H54 (cell line): ENCODE results near the gene TMPRSS3.

Experiments
- DNase-seq: peaks from one replicate; pipeline ENCODE4 v3.0.0; 2011; ENCODE audit warnings: low spot score, mixed read lengths; ENCODE audit not compliant: insufficient read length
- FAIRE-seq: peaks from 3 replicates; lab custom pipeline; 2011; peaks lifted over from hg19 to GRCh38; lab: Jason Lieb, UNC
- POLR2A ChIP-seq: IDR thresholded peaks from 2 replicates; pipeline ENCODE4 v1.6.1; 2011; ENCODE audit warnings: low read depth, mild to moderate bottlenecking, low read length

Gene TMPRSS3

DNA sequence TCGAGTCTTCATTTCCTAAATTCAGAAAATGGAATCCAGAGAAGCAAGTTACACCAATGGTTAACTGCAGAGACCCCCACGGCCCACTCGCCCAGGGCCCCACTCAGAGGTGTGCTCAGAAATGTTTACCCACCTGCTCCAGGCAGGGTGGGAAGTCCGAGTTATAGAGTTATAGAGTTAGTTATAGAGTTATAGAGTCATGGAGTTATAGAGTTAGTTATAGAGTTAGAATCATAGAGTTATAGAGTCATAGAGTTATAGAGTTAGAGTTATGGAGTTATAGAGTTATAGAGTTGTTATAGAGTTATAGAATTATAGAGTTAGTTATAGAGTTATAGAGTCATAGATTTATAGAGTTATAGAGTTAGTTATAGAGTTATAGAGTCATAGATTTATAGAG, 39.5 kb upstream of the TMPRSS3 start:
- DNase-seq (no peak), FAIRE-seq (no peak)
- no peak for TF ChIP-seq POLR2A

DNA sequence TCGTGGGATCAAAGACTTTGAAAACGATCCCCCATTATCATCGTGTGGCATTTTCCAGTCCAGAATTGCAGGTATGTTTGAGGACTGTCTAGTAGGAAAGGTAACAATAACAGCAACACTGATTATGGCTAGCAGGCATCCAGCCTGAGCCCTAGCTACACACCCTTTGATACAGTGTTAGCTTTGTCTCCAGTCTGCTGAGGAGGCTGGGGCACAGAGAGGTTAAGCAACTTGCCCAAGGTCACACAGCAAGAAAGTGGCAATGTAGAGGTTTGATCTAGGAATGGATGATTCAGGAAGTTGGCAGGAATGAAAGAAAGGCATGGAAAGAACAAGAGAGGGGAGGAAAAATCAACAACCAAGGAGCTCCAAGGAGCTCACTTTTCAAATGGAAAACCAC, 39.0 kb upstream of the TMPRSS3 start:
- FAIRE-seq = no peak
- DNase-seq = no peak
- TF ChIP-seq POLR2A = no peak

DNA sequence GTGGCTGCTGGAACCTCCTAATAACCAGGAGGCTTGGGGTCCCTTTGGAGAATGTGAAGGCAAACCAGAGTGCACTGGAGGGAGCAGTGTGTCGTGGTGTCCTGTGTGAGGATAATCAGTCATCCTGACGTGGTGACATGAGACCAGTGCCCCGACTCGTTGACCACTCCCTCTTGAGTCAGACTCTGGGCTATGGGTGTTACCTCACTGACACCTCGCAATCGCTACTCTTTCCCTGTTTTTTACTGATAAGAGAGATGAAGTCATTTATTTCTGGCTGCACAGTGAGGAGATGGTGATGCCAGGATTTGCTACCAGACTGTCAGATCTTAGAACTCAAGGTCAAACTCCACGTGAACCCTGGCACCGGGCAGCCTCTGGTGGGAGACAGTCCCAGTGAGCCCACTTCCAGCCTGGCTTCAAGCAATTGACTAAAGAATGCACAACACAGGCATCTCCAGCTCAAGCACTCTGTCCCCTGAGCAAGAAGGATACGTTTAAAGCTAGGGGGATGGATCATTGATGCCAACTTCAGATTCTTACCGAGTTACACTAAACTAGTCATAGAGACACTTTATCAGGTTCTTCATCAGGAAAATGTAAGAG, 38.2 kb upstream of the TMPRSS3 start:
- no peak for TF ChIP-seq POLR2A
- DNase-seq = no peak
- FAIRE-seq = no peak

DNA sequence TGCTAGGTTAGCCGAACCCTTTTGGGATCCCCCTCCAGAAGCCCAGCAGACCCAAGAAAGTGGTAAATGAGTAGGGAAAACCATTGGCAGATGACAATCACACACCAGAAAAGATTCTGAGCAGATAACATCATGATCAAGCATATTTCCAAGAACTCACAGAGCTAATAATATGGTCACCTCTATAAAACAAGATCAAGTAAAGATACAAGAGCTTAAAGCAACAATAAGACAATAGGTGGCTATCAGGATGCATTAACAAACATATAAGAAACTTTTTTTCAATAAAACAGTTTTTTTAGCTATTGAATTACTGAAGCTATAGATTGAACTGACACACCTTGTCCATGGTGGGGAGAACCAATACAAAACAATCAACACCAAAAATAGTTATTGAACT, 36.8 kb upstream of the TMPRSS3 start:
- no peak for TF ChIP-seq POLR2A
- FAIRE-seq = no peak

DNA sequence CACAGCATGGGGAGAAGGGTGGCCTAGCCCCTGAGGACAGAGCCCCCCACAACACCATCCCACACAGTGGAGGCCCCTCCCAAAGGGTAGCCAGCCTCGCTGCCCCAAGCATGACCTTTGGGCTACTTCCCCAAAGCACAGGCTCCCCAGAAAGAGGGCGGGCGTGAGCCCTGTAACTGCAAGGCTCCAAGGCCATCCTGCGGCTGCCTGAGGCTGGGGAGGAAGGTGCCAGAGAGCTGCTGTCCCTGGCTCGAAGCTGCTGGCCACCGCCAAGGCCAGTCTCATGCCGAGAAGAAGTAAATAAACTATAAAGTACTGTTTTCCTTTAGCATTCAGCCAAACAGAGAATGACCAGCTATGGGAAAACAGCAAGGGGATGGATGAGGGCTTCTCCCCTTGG, 35.3 kb upstream of the TMPRSS3 start:
- no peak for FAIRE-seq
- DNase-seq = no peak
- no peak for TF ChIP-seq POLR2A

More for the DNA sequence above, 36.8 kb upstream of the TMPRSS3 start:
- no peak for DNase-seq

DNA sequence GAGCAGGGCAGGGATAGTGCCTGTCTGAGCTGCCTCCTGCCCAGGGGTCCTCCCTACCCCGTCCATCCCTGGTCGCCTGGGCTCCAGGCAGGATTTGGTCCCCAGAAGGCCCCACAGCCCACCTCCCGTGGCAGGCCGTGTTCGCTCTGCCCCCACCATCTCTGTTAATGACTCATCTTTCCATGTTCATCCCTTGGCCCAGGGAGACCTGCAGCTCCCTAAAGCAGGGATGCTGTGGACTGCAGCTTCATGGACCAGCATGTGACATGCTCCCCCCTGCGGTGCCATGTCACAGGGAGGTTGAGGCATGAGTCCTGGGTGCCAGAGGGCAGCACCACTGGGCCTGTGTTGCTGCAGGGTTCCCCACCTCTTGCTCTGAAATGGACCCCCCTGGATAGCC, 34.7 kb upstream of the TMPRSS3 start:
- FAIRE-seq (no peak), DNase-seq (no peak)
- no peak for TF ChIP-seq POLR2A

DNA sequence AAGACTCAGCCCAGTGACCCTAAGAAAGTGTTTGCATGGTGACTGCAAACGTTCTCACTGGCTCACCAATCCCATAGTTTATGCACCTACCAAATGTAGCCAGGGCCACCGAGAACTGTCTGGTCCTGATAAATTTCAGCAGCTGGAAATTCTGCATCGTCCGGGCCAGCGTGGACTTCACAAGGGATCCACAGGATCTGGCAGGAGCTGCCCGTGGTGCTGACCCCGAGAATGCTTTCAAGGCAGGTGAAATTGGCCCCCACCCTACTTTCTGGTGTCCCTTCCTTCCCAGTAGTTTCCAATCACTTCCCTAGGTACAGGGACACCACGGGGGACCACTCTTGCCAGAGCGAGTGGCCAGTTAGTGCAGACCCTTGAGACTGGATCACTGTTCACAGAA, 34.0 kb upstream of the TMPRSS3 start:
- no peak for FAIRE-seq
- no peak for DNase-seq
- TF ChIP-seq POLR2A = no peak

DNA sequence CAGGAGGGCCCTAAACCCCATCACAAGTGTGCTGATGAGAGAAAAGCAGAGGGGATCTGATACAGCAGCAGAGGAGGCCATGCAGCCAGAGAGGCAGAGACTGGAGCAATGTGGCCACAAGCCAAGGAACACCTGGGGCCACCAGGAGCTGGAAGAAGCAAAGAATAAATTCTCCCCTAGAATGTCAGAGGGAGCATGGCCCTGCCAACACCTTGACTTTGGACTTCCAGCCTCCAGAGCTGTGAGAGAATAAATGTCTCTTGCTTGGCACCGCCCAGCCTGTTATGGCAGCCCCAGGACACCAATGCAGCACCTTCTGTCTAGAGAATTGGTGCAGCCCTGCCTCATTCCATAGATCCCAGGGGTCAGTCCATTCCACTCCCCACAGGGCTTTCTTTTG, 33.2 kb upstream of the TMPRSS3 start:
- TF ChIP-seq POLR2A = no peak
- DNase-seq = no peak
- no peak for FAIRE-seq

DNA sequence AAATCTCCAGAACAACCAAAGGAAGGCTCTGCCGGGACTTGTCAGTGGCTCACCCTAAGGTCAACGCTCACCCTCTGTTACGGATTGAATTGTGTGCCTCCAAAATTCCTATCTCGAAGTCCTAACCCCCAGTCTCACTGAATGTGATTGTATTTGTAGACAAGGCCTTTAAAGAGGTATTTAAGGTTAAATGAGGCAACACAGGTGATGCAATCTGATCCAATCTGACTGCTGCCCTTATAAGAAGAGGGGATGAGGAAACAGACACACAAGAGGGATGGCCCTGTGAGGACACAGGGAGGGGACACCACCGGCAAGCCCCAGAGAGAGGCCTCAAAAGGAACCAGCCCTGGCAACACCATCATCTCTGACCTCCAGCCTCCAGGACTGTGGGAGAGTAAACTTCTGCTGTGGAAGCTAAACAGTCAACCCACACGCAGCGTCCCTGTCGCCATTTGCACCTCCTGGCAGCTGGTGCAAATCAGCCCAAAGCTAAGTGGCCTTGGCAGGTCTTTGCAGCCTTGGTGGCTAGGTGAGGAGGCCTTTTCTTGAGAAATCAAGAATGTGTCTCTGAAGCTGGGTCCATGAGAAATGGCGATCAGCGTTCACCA, 32.1 kb upstream of the TMPRSS3 start:
- FAIRE-seq = no peak
- no peak for TF ChIP-seq POLR2A
- no peak for DNase-seq

DNA sequence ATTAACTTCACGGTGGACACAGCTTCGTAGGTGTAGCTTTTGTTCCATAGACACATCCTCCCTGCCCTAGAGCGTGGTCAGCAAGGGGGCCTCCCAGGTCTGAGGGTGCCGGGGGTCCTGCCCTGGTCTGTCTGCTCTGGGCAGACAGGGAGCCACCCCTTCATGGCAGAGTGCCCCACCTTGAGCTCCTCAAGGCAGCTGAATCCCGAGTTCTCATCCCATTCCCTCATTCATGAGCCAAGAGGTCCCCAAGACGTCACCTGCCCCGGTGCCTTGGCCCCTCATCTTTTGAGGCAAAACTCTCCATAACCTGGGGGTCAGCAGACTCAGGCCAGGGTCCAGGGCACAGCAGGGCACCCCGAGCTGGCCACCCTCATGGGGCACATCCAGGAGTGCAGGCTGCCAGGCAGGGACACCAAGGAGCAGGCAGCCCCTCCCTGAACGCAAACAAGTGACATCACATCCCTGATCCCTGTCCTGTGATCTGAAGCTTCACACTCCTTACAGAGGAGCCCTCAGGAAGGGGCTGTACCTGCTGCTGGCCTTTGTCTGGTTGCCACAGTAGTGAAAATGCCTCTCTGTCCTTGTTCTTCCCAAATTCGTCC, 31.1 kb upstream of the TMPRSS3 start:
- DNase-seq = no peak
- FAIRE-seq = no peak
- no peak for TF ChIP-seq POLR2A

DNA sequence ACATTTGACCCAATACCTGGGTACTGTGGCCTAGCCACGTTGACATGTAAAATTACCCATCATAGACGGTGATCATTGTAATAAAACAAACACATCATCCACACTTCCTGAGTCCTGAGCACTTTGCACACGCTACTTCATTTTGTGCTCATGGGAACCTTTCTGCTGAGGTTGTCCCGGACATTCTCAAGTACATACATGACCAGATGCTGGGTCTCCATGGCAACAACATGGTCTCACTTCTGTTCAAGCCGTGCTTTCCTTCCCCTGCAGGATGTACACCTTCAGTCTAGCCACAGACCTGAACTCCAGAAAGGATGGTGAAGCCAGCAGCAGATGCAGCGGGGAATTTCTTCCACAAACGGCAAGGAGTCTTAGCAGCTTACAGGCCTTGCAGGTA, 30.6 kb upstream of the TMPRSS3 start:
- no peak for DNase-seq
- FAIRE-seq = no peak
- no peak for TF ChIP-seq POLR2A

DNA sequence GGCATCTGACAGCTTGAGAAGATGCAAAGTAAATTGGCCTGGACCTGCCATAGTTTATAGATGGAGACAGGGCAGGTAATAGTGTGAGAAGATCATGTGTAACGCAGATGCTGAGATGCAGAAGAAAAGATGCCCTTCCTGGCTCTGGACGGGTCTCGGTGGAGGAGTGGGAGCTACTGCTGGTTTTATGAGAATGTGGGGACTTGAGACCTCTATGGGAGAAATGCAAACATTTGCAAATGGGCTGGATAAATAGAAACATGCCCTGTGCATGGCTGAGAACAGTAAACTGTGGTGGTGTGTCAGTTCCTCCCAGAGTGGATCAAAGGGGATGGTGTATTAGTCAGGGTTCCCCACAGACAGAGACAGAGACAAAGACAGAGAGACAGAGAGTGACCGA, 29.7 kb upstream of the TMPRSS3 start:
- FAIRE-seq (no peak), DNase-seq (no peak)
- TF ChIP-seq POLR2A = no peak

DNA sequence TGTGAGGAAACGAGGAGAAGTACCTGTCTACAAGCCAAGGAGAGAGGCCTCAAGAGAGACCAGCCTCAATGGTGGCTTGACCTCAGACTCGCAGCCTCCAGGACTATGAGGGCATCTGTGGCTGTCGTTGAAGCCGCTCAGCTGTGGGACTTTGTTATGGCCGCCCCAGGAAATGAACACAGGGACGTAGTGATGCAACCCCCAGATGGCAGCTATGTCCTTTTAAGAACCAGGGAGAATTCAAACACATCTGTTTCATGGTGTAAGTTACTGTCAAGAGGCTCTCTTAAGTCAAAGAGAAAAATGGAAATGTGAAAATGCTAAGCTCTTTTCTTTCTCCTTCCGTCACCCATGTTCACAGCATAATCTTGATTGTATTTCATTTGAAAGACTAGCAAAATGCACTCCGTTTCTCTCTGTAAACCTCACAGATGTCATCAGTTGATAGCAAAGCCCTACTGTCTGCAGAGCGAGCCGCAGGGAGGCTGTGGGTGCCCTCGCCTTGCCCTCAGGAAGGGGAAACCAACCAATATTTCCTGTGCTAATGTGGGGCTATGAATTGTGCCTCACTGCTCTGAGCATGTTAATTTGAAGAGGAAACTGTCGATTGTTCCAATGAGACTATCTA, 29.2 kb upstream of the TMPRSS3 start:
- DNase-seq = no peak
- FAIRE-seq = no peak
- no peak for TF ChIP-seq POLR2A

DNA sequence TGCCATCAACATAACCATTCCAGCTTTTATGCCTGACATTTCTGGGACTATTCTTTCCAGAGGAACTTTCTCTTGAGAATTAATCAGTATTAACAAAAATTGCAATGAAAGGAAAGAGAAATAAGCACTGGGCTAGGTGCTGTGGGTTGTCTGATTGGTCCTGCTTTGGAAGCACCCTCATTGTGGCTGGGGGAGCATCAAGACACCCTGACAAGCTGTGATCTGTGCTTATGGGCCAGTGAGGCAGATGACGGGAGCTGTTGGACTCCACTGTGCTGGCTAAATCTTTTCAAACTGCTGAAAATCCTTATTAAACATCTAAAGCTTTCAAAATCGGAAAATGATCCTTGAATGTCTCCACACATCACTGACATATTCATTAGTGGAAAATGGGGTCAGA, 27.8 kb upstream of the TMPRSS3 start:
- no peak for FAIRE-seq
- no peak for DNase-seq
- TF ChIP-seq POLR2A = no peak
